ENCODE measurements around the gene IMMP2L. TPM values are rescaled to one million over a fixed set of nuclear protein-coding genes. Genes with fewer than 3 reads are reported as not detected.

IMMP2L gene
- total RNA-seq, 1 donor from 2014 or later: 59.6 TPM

DNA sequence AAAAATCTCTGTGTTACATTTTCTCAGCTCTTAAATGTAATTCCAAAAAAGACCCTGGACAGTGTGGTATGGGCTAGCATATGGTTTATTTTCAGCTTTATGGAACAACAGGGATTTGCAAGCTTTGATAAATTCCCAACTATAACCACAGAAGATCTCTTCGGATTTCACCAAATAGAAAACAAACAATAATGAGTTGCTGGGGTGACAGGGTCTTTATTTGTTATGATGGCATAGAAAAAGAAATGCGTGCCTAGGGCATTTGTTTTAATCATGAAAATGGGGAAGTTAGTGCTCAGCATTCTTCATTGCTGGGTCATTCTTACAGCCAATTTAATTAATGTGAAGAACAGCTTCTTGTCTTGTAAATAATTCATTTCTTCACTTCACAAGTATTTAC, 332.4 kb downstream of the IMMP2L start:
- peaks cover 8% of the 10 kb centered on the region for H3K9me3 Mint-ChIP-seq
- peaks cover 10% of the 10 kb centered on the region for H3K4me1 Mint-ChIP-seq
- H3K36me3 Mint-ChIP-seq: peaks cover 2% of the 10 kb centered on the region
- H3K27me3 Mint-ChIP-seq (ENCODE audit: low read depth): no peaks in the 10 kb centered on the region
- DNase-seq (ENCODE audit: low spot score in 2 of 2, unreplicated experiment in 2 of 2): no peak
- H3K27ac Mint-ChIP-seq: peak overlapping the region; percentile 60
- H3K4me3 Mint-ChIP-seq: no peak overlapping the region
- TF ChIP-seq, protein P1, sequence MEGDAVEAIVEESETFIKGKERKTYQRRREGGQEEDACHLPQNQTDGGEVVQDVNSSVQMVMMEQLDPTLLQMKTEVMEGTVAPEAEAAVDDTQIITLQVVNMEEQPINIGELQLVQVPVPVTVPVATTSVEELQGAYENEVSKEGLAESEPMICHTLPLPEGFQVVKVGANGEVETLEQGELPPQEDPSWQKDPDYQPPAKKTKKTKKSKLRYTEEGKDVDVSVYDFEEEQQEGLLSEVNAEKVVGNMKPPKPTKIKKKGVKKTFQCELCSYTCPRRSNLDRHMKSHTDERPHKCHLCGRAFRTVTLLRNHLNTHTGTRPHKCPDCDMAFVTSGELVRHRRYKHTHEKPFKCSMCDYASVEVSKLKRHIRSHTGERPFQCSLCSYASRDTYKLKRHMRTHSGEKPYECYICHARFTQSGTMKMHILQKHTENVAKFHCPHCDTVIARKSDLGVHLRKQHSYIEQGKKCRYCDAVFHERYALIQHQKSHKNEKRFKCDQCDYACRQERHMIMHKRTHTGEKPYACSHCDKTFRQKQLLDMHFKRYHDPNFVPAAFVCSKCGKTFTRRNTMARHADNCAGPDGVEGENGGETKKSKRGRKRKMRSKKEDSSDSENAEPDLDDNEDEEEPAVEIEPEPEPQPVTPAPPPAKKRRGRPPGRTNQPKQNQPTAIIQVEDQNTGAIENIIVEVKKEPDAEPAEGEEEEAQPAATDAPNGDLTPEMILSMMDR (IDR thresholded peaks at IDR 0.05; ENCODE audit: unreplicated experiment): no peak

DNA sequence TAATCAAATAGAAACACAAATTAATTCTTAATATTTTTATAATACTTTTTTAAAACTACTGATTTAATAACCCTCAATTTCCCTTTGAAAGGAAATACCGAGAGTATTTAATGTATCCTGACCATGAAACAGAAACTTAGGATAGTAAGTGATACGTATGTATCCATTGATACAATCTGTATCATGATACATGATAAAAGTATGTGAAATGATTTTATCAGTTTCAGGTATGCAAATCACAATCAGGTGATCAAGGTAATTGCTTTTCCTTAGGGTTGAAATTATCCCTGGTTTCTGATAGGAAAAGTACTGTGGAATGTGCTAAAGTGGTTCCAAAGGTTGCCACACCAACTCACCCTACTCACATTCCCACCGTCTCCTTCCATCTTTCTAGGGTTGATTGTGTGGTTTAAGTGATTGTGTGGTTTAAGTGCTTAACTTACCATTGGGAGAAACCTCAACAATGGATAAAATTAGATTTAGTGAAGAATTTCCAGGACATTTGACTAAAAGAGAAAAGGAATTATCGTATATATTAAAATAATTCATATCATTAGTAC, 333.0 kb downstream of the IMMP2L start:
- Mint-ChIP-seq H3K9me3 (peaks cover 4% of the 10 kb centered on the region), H3K4me3 (no peak overlapping the region), H3K4me1 (peaks cover 10% of the 10 kb centered on the region), H3K27ac (no peak overlapping the region), H3K36me3 (peaks cover 2% of the 10 kb centered on the region), H3K27me3 (ENCODE audit: low read depth) (no peaks in the 10 kb centered on the region)
- no peak for DNase-seq (ENCODE audit: low spot score in 2 of 2, unreplicated experiment in 2 of 2)
- TF ChIP-seq, protein P1 (IDR thresholded peaks at IDR 0.05; ENCODE audit: unreplicated experiment): no peak

DNA sequence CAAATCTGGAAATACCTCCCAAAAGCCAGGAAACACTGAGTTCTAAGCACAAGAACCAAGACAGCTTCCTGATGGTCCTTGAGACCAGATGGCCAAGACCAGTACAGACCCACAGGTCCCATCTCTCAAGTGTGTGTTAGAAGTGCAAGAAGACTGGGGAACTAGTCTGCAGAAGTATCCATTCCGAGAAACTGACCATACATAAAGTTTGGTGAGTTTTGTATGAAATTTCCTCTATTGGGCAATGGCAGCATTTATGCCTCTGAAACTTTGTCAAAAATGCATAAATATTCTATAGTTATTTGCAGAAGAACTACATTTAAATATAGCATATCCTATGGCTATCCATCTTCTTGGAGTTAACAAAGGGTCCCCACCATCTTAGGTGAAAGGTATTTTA, 333.9 kb downstream of the IMMP2L start:
- TF ChIP-seq, protein P1 (IDR thresholded peaks at IDR 0.05; ENCODE audit: unreplicated experiment): no peak
- Mint-ChIP-seq H3K27ac (no peak overlapping the region), H3K27me3 (ENCODE audit: low read depth) (no peaks in the 10 kb centered on the region), H3K4me3 (no peak overlapping the region), H3K36me3 (no peaks in the 10 kb centered on the region), H3K4me1 (peaks cover 10% of the 10 kb centered on the region), H3K9me3 (peaks cover 4% of the 10 kb centered on the region)
- DNase-seq (ENCODE audit: low spot score in 2 of 2, unreplicated experiment in 2 of 2): no peak

DNA sequence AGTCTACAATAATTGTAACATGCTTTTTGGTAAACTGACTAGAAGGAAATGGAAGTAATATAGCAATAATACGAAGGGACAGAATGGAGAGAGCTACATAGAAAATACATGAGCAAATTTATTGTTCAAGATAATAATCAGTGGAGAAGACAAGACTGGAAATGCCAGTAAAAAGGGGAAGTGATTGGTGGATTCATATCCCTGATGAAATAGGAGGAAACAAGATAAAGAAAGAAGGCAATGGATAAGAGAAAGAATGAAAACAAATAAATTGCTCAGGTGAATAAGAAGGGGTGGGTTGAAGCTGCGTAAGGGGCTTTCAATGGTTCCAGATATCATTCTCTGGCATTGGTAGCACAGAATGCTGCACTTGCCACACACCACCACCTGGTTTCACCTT, 335.5 kb downstream of the IMMP2L start:
- Mint-ChIP-seq H3K4me1 (peaks cover 13% of the 10 kb centered on the region), H3K27ac (no peak overlapping the region), H3K36me3 (no peaks in the 10 kb centered on the region), H3K4me3 (no peak overlapping the region), H3K9me3 (peaks cover 4% of the 10 kb centered on the region), H3K27me3 (ENCODE audit: low read depth) (no peaks in the 10 kb centered on the region)
- DNase-seq (ENCODE audit: low spot score in 2 of 2, unreplicated experiment in 2 of 2): no peak
- TF ChIP-seq, protein P1 (IDR thresholded peaks at IDR 0.05; ENCODE audit: unreplicated experiment): no peak

DNA sequence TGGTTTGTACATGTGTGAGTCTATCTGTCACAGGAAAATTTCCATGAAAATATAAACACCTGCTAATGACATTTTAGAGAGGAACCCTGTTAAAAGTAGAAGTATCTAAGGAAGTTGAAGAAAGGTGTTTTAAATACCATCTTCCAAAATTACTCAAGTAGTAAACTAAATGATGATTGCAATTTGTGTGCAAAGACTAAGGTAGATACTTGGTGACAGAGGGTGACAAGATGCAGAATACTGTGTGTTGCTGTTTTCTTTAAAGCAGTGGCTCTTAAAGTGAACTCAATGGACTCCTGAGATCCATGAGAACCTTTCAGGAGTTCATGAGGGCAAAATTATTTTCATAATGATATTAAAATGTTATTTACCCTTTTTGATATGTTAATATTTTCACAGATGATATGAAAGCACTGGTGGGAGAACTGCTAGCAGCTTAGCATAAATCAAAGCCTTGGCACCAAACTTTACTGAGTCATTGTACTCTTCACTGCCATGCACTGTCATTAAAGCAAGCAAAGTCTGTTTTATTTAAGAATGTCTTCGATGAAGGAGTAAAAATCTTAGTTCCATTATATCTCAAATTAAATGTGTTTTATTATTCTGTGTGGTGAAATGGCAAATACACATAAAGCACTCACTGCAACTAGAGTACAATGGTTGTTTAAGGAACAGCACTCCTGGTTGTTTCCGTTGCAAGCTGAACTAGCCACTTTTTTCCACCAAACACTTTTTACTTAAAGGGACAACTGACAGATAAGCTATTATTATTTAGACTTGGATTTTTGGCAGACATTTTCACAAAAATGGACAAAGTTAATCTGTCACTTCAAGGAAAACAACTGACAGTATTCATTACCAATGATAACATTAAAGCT, 337.7 kb downstream of the IMMP2L start:
- Mint-ChIP-seq H3K27me3 (ENCODE audit: low read depth) (no peaks in the 10 kb centered on the region), H3K4me3 (no peak overlapping the region), H3K36me3 (no peaks in the 10 kb centered on the region)

More for the DNA sequence above, 337.7 kb downstream of the IMMP2L start:
- H3K4me1 Mint-ChIP-seq: peaks cover 6% of the 10 kb centered on the region
- no peak for DNase-seq (ENCODE audit: low spot score in 2 of 2, unreplicated experiment in 2 of 2)
- H3K9me3 Mint-ChIP-seq: peaks cover 4% of the 10 kb centered on the region
- H3K27ac Mint-ChIP-seq: no peak overlapping the region
- TF ChIP-seq, protein P1 (IDR thresholded peaks at IDR 0.05; ENCODE audit: unreplicated experiment): no peak

Data from mesothelial cell of epicardium (in vitro differentiated cells).